DLD1 (cell line): Measurements from ENCODE around the gene KITLG.
"Not testable (repeated sequence)": the region's sequence is repeated elsewhere in the genome, so short reads cannot be mapped to it uniquely, and the experiment has no call there.

Source experiments
- in situ Hi-C: cut with HindIII; loops from 2 replicates; pipeline ENCODE4 v1.10.0; 2017; ENCODE audit warnings: low sequenced_read_pairs

Gene KITLG

GRCh38 chr12:88580051-88580871 lies at the start of gene KITLG:
KITLG (minus strand) TSS chr12:88580471; CDS start chr12:88580278, 193 bp downstream.
- in situ Hi-C loops: no loop called here

GRCh38 chr12:88628856-88629509 lies 48.7 kb upstream of the KITLG start:
- in situ Hi-C loops: no loop called here

- in situ Hi-C loops: not testable (repeated sequence)
Observed at GRCh38 chr12:88628035-88628434, 47.8 kb upstream of the KITLG start.

- in situ Hi-C loops: no loop called here
Observed at GRCh38 chr12:88627501-88627900, 47.2 kb upstream of the KITLG start.

GRCh38 chr12:88625356-88625755 lies 45.1 kb upstream of the KITLG start:
- in situ Hi-C loops: no loop called here

GRCh38 chr12:88624911-88625310 lies 44.6 kb upstream of the KITLG start:
- in situ Hi-C loops: no loop called here

GRCh38 chr12:88623777-88624548 lies 43.7 kb upstream of the KITLG start:
- in situ Hi-C loops: no loop called here

- in situ Hi-C loops: no loop called here
Observed at GRCh38 chr12:88617352-88617751, 37.1 kb upstream of the KITLG start.

- in situ Hi-C loops: no loop called here
Observed at GRCh38 chr12:88615490-88615889, 35.2 kb upstream of the KITLG start.

GRCh38 chr12:88604646-88605045 lies 24.4 kb upstream of the KITLG start:
- in situ Hi-C loops: no loop called here

- in situ Hi-C loops: no loop called here
Observed at GRCh38 chr12:88600272-88600671, 20.0 kb upstream of the KITLG start.

GRCh38 chr12:88597365-88597764 lies 17.1 kb upstream of the KITLG start:
- in situ Hi-C loops: no loop called here

- in situ Hi-C loops: no loop called here
Observed at GRCh38 chr12:88595697-88596096, 15.4 kb upstream of the KITLG start.

- in situ Hi-C loops: no loop called here
Observed at GRCh38 chr12:88594780-88595179, 14.5 kb upstream of the KITLG start.

- in situ Hi-C loops: no loop called here
Observed at GRCh38 chr12:88591343-88591742, 11.1 kb upstream of the KITLG start.

- in situ Hi-C loops: no loop called here
Observed at GRCh38 chr12:88590851-88591250, 10.6 kb upstream of the KITLG start.

- in situ Hi-C loops: no loop called here
Observed at GRCh38 chr12:88585077-88585476, 4.8 kb upstream of the KITLG start.

GRCh38 chr12:88579601-88580050 lies 645 bp downstream of the KITLG start:
- in situ Hi-C loops: no loop called here

- in situ Hi-C loops: no loop called here
Observed at GRCh38 chr12:88579161-88579517, 1.1 kb downstream of the KITLG start.

- in situ Hi-C loops: no loop called here
Observed at GRCh38 chr12:88578276-88579160, 1.8 kb downstream of the KITLG start.

GRCh38 chr12:88577537-88577936 lies 2.7 kb downstream of the KITLG start:
- in situ Hi-C loops: no loop called here
